Measurements from ENCODE around the gene SRGAP1. TPM values are rescaled to one million over a fixed set of nuclear protein-coding genes. Genes with fewer than 3 reads are reported as not detected.

SRGAP1 gene
- total and polyA plus RNA-seq, 8 donors: 9.6 to 15.6 (median 11.7) TPM

DNA sequence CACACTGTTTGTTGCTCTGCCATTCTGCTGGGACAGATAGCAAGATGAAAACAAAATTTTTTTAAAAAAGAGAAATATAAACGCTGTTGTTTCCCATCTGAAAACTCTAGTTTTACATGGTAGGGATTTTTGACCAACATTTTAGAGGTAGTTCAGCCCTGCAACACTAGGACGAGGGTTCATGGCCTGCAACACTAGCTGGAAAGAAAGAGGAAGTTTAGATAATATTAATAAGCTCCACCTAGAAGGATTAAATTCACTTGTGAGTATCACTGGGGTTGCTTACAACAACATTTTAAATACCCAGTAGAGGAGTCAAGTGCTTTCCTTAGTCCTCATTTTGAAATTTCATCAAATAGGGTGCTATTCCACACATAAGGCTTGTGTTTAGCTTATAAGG, 68.2 kb downstream of the SRGAP1 start:
- Histone ChIP-seq H3K36me3 (no peaks in the 10 kb centered on the region), H3K4me3 (no peak overlapping the region), H3K9me3 (no peaks in the 10 kb centered on the region), H3K4me1 (peaks cover 13 to 23% of the 10 kb centered on the region in 2 donors), H3K27me3 (no peaks in the 10 kb centered on the region), H3K27ac (no peak overlapping the region)
- DNase-seq (no peak), ATAC-seq (no peak)
- TF ChIP-seq, protein P1, sequence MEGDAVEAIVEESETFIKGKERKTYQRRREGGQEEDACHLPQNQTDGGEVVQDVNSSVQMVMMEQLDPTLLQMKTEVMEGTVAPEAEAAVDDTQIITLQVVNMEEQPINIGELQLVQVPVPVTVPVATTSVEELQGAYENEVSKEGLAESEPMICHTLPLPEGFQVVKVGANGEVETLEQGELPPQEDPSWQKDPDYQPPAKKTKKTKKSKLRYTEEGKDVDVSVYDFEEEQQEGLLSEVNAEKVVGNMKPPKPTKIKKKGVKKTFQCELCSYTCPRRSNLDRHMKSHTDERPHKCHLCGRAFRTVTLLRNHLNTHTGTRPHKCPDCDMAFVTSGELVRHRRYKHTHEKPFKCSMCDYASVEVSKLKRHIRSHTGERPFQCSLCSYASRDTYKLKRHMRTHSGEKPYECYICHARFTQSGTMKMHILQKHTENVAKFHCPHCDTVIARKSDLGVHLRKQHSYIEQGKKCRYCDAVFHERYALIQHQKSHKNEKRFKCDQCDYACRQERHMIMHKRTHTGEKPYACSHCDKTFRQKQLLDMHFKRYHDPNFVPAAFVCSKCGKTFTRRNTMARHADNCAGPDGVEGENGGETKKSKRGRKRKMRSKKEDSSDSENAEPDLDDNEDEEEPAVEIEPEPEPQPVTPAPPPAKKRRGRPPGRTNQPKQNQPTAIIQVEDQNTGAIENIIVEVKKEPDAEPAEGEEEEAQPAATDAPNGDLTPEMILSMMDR (IDR thresholded peaks at IDR 0.05): no peak
- intact Hi-C loops (cut with DNase I): no loop called here

DNA sequence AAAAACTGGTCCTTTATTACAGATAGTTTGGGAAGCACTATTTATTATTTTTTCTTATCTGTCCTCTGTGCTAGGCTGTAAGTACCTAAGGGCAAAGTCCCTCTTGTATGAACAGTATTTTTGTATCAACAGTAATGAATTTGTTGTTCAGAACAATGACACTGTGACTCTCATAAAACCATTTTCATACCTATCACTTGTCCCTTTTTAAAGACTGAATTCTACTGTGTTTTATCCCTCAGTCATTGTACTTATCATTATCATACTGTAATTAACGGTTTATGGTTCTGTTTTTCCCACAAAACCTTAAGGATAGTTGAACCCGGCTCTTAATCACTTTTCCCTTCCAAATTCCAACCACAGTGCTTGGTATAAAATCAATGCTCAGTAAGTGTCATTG, 69.4 kb downstream of the SRGAP1 start:
- ATAC-seq (no peak), DNase-seq (no peak)
- H3K27me3 ChIP-seq: no peaks in the 10 kb centered on the region
- H3K27ac ChIP-seq: no peak overlapping the region
- TF ChIP-seq, protein P1 (IDR thresholded peaks at IDR 0.05): no peak
- H3K4me3 ChIP-seq: no peak overlapping the region
- no peaks in the 10 kb centered on the region for H3K36me3 ChIP-seq
- peaks cover 20 to 35% of the 10 kb centered on the region in 2 donors for H3K4me1 ChIP-seq
- H3K9me3 ChIP-seq: no peaks in the 10 kb centered on the region
- intact Hi-C loops (cut with DNase I): no loop called here

DNA sequence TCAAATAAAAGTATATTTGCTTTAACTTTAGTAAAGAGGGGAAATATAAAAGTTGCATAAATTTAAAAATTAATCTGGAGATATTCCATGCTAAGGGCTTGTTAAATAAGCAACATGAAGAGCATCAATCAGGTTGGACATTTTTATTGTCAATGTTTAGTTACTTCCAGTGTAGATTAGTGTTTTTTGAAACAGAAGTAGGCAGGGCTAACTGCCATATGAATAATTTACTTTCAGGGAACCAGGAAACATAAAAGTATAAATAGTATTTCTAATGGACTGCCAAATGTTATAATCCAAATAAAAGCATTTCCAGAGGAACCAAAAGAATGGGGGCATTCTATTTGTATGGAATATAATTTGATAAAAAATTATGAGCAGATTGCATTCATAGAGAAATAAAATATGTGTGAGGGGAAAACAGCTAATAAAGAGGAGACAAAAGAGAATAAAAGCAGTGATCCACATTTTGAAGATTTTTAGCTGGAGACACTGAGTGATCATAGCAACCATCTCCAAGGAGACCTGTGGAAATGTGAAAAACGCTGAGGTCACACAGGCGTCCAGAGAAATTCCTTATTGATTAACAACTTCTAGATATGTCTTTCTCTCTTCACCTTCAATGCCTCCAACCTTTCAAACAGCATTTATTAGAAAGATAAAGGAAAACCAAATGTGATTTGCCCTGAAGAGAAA, 70.8 kb downstream of the SRGAP1 start:
- Histone ChIP-seq H3K27me3 (no peaks in the 10 kb centered on the region), H3K4me3 (no peak overlapping the region), H3K36me3 (no peaks in the 10 kb centered on the region), H3K27ac (peak overlapping the region in 1 of 2 donors; percentile 22), H3K9me3 (no peaks in the 10 kb centered on the region), H3K4me1 (peaks cover 27 to 39% of the 10 kb centered on the region in 2 donors)
- intact Hi-C loops (cut with DNase I): no loop called here
- no peak for ATAC-seq
- TF ChIP-seq, protein P1 (IDR thresholded peaks at IDR 0.05): no peak
- peak in 1 of 4 donors; percentile 19 for DNase-seq

DNA sequence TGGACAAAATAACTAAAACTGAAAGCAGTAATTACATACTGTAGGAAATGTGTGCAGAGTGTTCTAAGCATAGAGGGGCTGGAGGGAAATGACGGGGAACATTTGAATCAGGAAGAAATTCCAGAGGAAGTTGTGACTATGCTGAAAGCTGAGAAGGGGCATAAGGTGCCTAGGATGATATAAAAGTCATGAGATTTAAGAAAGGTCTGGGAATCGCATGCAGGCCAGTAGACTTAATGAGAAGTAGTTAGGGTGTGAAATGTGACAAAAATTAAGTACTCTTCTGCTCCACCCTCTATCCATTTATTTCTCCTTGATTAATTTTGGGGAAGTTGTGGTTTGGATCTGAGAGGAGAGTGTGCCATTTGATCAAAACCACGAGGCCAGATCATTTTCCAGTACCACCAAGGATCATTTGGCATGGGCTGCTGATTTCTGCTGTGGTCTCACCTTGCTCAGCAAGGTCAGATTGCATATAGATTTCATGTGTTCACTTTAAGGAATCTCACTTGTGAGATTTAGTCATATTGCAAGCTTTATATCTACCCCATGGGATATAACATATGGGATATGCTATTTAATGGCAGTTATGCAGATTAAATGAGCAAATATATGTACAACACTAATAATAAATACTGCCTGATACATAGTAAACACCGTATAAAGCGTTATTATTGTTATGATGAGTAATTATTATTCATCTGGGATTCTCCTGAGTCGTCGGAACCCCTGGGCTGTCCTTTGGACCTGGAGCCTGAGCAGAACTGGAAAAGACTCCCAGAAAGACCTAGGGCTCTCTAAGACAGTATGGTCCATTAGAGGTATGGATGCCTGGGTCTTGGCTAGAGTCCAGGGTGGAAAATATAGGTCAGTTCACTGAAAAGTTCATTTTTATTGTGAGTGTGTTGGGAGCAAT, 72.3 kb downstream of the SRGAP1 start:
- Histone ChIP-seq H3K4me1 (peaks cover 27 to 39% of the 10 kb centered on the region in 2 donors), H3K27me3 (no peaks in the 10 kb centered on the region), H3K36me3 (no peaks in the 10 kb centered on the region), H3K4me3 (no peak overlapping the region), H3K27ac (peak overlapping the region; percentile 14 to 22), H3K9me3 (no peaks in the 10 kb centered on the region)
- no peak for DNase-seq
- intact Hi-C loops (cut with DNase I): no loop called here
- TF ChIP-seq, protein P1 (IDR thresholded peaks at IDR 0.05): no peak
- no peak for ATAC-seq

DNA sequence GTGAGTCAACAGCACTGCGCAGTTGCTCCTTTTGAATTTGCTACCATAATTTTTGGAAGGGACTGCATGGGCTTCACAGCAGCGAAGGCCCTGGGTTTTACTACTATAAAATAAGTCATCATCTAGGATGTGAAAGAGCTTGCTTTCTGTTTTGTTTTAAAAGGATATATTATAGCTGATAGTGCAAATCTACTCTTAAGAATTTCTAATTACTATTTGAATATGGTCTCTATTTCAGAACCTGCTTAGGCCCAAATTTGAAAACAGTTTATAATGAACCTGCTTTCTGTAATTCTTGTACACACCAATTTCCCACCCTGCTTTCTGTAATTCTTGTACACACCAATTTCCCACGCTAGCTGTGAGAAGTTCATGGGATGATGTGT, 73.0 kb downstream of the SRGAP1 start:
- H3K27ac ChIP-seq: peak overlapping the region; percentile 63 to 68
- DNase-seq (no peak), ATAC-seq (no peak)
- TF ChIP-seq, protein P1 (IDR thresholded peaks at IDR 0.05): no peak
- H3K9me3 ChIP-seq: no peaks in the 10 kb centered on the region
- H3K4me3 ChIP-seq: no peak overlapping the region
- H3K4me1 ChIP-seq: peaks cover 27 to 36% of the 10 kb centered on the region in 2 donors
- no peaks in the 10 kb centered on the region for H3K36me3 ChIP-seq
- intact Hi-C loops (cut with DNase I): no loop called here
- no peaks in the 10 kb centered on the region for H3K27me3 ChIP-seq
